ENCODE results near the gene WDHD1.
"Not testable (repeated sequence)": the region's sequence is repeated elsewhere in the genome, so short reads cannot be mapped to it uniquely, and the experiment has no call there.

Gene WDHD1

DNA sequence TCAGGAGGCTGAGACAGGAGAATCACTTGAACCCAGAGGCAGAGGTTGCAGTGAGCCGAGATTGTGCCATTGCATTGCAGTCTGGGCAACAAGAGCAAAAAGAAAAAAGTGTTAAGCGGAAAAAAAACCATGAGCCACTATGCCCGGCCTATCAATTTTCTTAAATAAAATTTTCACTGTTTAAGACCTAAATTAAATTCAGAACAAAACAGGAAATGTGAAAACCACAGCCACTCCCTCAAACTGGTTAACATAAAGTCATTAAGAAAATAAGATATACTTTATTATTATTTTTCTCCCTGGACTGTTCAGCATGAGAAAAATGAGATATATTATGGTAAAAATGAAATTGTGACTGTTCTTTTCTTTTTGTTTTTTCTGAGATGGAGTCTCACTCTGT lies 79.7 kb downstream of the WDHD1 start:
- DNase-seq, result no peak

DNA sequence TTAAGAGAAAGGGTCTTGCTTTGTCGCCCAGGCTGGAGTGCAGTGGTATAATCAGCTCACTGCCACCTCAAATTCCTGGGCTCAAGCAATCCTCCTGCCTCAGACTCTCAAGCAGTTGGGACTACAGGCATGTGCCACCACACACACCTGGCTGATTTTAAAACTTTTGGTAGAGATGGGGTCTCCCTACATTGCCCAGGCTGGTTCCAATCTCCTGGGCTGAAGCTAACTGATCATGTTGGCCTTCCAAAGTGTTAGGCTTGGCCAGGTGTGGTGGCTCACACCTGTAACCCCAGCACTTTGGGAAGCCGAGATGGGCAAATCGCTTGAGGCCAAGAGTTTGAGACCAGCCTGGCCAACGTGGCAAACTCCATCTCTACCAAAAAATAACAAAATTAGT lies 80.4 kb downstream of the WDHD1 start:
- DNase-seq, result no peak

DNA sequence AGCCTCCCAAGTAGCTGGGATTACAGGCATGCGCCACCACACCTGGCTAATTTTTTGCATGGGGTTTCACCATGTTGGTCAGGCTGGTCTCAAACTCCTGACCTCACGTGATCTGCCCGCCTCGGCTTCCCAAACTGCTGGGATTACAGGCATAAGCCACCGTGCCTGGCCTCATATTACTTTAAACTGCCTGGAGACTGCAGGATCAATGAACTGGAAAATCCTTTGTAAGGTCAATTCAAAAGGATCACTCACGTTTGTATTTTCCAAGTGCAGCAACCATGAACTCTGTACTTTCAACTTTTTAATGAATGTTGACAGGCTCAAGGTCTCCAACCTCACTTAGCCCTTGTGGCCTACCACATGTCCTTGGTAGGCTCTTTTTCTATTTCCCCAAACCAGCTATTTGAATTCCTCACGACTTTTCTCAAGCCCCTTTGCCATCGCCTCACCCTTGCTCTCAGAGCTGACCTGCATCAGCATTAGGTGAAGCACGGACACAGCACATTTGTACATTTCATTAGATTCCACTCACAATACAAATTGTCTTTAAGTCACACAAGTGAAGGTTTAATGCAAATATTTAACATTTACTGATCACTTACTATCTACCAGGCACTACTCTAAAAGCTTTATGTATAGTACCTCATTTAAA lies 82.0 kb downstream of the WDHD1 start:
- DNase-seq, result no peak

DNA sequence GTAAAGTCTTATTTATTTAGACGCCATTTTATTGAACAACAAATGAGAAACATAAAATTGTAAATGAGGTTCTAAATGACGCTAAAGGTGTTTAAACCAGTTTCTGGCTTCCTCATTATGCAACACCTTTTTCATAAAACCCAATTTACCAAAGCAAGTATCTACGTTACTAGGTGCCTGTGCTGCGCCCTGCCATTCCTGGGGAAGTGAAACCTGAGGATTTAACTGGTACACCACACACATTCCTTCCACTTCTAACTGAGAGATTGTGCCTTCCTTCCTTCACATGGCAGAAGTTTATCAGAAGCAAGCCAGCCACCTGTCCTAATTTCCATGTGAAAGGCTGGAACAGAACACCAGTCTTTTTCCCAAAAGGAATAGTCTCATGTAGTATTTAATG lies 84.0 kb downstream of the WDHD1 start:
- no peak for DNase-seq

DNA sequence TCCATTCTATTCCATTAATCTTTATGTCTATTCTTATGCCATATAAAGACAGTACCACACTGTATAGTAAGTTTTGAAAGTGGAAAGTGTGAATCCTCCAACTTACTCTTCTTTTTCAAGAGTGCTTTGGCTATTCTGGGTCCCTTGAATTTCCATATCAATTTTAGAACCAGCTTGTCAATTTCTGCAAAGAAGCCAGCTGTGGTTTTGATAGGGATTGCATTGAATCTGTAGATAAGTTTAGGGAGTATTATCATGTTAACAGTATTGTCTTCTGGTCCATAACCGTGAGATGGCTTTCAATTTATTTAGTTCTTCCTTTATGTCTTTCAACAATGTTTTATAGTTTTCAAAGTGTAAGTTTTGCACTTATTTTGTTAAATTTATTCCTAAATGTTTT lies 90.1 kb downstream of the WDHD1 start:
- no peak for DNase-seq

DNA sequence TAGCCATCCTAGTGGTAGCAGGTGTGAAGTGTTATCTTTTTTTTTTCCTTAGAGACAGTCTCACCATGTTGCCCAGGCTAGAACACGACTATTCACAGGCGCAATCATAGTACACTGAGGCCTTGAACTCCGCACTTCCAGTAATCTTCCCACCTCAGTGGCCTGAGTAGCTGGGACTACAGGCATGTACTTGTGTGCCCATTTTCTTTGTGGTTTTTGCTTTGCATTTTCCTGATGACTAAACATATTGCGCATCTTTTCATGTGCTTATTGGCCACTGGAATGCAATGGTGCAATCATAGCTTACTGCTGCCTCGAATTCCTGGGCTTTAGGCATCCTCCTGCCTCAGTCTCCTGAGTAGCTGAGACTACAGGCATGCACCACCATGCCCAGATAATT lies 90.9 kb downstream of the WDHD1 start:
- DNase-seq, result no peak

DNA sequence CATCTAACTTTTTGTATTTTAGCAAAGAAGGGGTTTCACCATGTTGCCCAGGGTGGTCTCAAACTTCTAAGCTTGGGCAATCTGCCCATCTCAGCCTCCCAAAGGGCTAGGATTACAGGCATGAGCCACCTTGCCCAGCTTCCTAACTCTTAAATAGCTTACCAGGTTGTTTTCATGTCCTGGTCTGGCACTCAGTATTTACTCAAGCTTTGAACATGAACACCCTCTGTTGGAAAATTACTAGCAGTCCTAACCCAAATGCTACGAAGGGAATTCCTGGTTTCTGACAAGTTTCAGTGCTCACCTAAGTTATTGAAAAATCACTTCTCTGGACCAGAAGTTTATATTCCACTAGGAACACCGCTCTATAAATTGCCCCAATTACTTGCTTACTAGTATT lies 91.8 kb downstream of the WDHD1 start:
- DNase-seq, result no peak

DNA sequence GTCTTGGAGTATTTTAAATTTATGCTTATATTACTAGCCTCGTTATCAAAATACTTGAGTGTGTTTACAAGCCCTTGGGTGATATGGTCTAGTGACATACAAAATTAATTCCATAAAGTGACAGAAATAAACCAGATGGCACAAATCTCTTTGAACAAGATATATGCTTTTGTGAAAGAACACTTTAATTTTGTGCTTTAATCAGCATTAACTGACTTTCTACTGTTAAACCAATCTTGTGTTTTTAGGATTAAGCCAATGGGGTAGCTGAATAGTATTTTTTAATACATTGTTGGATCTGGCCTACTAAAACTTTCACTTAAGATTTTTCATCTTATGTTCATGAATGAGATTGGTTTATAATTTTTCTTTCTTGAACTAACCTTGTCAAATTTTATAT lies 93.9 kb downstream of the WDHD1 start:
- no peak for DNase-seq

DNA sequence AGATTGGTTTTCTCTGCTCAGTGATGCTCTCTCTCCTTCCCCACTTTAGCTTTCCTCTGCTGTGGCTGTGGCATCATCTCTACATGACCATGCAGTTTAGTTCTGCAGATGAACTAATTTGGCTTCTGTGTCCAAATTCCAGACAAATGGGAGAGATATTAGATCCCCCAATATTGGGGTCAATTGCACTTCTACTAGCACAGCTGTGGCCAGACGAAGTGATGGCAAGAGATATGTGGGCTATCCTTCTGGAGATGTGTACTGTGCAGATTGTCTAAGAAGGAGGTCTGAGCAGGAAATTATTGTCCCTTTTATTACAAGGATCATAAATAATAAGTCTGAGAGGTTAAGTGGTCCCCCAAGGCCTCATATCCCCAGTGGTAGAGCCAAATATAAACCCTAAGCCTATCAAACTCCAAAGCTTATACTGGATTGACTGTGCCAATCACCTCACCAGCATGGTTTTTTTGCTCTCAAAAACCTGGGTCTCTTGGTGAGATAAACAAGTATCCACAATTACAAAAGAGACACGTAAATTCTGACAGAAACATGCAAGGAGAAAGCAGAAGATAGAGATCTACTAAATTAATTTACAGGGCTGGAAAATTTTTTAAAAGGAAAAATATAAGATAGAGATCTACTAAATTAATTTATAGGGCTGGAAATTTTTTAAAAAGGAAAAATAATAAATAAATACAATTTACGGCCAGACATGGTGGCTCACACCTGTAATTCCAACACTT lies 95.1 kb downstream of the WDHD1 start:
- no peak for DNase-seq

DNA sequence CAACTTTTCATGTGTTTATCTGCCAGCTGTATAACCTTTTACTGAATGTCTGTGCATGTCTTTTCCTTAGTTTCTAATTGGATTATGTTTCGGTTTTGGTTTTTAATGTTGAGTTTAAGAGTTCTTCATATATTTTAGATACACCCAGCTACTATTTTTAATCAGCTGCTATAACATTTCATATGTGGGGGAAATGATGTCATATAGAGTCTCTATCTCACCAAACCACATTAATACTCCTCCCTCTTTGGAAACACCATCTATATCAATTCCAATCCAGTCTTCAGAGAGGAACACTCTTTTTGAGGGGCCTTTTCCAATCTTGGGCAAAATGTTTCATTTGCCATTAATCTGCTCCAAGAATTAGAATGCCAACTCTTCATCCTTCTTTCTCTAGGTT lies 95.8 kb downstream of the WDHD1 start:
- no peak for DNase-seq

DNA sequence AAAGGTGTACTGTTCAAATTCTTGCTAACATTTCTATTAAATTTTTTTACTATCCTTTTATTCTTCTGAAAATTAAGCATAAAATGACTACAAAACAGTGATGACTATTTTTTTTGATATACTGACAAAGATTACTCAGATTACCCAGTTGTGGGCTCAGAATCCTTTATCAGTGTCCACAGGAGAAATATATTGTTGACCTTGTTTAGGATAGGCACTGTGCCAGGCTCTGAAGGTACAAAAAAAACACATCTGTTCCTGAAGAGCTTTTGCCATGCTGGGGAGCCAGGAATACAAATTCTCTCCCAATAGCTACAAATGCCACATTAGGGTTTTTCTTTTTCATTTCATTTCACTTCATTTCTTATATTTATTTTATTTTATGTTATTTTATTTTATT lies 97.3 kb downstream of the WDHD1 start:
- DNase-seq, result no peak

DNA sequence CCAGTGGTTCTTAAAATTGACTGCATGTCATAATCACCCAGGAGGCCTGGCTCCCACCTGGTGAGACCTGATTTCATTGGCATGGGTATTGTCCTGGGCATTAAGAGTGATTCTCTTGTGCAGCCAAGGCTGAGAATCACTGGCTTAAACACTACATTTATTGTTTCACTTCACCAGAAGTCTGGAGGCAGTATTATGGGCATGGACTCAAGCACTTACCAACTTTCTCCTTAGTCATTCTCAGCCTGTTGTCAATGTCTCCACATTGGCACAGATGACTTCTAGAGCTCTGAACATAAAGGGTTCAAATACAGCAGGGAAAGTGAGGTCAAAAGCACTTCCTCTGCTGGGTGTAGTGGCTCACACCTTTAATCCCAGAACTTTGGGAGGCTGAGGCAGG lies 98.7 kb downstream of the WDHD1 start:
- DNase-seq, result no peak

DNA sequence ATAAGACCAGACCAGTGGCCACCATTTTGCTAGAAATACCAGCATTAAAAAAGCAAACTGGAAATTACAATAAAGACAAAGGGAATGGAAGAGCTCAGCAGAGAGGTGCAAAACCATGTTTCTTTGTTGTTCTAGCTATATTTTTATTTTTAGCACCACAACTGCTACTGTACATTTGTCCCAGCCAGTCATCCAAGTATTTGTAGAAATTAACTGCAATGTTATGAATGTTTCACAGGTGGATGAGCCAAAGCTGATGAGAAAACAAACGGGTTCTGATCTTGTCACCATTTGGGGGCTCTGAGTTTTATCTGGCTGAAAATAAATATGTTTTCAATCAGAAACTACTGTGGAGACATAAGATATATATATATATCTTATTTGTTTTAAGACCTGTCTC lies 99.3 kb downstream of the WDHD1 start:
- no peak for DNase-seq

DNA sequence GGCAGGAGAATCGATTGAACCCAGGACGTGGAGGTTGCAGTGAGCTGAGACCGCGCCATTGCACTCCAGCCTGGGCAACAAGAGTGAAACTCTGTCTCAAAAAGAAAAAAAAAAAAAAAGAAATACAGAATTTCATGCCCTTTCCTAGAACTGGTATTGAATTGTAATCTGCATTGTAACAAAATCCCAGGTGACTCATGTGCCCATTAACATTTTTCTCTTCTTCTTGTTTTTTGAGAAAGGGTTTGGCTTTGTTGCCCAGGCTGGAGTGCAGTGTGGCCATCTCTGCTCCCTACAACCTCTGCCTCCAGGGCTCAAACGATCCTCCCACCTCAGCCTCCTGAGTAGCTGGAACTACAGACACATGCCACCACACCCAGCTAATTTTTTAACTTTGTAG lies 100.3 kb downstream of the WDHD1 start:
- not testable (repeated sequence) for DNase-seq

DNA sequence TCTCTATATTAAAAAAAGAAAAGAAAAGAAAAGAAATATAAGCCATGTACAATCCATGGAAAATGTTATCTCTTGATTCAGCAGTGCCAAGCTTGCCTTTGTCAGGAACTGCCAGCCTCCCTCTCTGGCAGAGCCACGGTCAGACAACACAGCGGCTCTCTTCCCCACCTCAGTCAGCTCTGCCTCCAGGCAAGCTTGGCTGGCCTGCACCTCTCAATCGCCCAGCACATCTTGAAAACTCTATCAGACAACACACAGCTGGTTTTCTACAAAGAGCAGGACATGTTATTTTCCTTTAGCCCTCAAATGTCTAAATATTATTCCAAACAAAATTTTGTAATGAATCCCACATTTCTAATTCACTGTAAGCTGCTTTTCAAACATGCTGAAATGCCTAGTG lies 104.3 kb downstream of the WDHD1 start:
- no peak for DNase-seq

DNA sequence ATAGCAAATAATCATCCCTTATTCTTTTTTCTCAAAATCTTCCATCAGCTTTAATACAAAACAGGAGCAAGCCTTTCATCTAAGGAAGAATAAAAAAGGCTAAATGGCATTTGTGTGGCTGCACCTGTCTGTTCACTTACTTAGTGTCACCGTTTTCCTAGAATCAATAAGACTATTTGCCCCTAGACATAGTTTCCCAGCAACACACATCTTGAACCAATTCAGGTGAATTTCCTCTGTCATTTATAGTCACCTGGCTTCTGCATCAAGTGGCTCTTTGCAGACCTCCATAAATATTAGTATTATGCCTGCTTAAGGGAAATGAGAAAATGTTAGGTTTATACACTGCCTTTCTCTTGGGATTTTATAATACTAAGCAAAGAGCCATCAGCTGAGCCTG lies 106.8 kb downstream of the WDHD1 start:
- DNase-seq, result no peak

DNA sequence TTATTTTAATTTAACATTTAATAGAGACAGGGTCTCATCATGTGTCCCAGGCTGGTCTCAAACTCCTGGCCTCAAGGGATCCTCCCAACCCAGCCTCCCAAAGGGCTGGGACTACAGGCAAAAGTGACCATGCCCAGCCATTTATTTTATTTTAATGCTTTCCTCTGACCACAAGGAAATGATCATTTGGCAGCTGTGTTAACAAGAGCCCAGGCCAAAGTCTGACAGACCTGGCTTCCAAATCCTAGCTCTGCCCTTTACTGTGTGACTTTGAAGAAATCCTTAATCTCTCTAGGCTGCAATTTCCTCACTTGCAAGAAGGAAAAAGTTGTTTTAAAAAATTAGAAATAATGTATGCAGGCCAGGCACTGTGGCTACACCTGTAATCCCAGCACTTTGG lies 107.6 kb downstream of the WDHD1 start:
- DNase-seq, result no peak

DNA sequence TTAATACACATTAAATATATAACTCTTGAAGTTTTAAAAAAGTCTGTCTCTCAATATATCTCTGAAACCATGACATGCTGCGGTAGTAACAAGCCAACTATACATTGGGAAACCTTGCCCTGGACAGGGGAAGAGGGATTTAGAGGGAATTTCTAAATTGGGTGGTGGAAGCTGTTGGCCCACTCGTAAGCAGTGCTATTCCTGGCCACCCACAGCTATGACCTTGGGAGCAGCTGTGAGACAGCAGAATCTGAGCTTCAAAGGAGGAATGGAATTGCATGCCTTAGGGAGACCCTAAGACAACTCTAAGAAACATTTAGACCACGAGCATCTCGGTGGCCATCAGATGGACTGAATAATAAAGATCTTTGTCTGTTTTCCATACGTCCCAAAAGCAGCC lies 108.5 kb downstream of the WDHD1 start:
- DNase-seq, result no peak

DNA sequence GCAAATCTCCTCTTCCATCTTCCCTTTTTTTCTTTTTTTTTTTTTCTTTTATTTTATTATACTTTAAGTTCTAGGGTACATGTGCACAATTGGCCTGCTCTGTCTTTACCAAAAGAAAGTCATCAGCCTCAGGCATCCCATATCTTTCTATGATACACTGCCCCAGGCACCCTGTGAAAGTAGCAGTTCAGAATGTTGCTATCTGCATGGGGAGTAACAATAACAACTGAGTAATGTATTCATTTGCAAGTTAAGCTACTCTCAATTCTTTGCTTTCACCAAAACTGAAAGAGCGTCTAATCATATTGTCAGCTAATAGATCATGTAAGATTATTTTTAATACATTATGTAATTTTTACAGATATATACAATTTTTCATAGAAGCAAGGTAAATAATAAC lies 110.8 kb downstream of the WDHD1 start:
- no peak for DNase-seq

DNA sequence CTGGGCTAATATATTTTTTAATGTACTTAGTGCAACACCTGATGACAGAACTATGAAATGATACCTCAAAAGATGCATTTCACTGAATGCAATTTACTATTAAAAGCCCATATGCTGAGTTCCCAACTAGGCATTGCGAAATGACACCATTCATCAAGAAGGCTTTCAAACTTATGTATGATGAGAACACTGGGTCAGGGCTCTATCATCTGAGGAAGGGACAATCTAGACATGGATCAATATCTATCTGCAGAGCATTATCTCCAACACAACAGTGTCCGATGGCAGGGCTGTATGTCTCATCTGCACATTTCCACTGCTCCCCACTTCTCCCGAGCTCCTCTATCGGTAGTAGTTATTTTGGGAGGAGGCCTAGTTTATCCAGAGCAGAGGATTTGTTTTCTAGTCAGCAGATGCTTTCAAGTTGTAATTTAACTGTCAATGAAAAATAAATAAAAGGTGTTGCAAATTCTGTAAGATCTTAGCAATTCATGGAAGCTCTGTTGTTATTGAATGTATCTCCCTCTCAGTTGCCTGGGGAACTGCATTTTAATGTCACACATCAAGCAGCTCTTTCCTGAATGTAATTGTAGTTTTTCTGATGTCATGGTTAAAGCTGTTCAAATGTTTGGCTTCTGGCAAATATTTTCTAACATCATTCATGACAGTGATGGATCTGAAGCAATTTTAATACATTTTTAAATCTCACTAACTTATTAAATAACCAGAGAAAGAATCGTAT lies 116.9 kb downstream of the WDHD1 start:
- DNase-seq, result no peak

DNA sequence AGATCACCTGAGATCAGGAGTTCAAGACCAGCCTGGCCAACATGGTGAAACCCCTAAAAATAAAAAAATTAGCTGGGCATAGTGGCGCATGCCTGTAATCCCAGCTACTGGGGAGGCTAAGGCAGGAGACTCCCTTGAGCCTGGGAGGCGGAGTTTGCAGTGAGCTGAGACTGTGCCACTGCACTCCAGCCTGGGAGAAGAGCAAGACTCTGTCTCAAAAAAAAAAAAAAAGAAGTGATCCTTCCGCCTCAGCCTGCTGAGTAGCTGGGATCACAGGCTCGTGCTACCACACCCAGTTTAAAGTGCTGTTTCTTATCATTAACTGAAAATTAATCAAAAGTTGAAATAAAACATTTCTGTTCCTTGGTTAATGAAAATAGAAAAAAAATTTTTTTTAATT lies 117.9 kb downstream of the WDHD1 start:
- not testable (repeated sequence) for DNase-seq

DNA sequence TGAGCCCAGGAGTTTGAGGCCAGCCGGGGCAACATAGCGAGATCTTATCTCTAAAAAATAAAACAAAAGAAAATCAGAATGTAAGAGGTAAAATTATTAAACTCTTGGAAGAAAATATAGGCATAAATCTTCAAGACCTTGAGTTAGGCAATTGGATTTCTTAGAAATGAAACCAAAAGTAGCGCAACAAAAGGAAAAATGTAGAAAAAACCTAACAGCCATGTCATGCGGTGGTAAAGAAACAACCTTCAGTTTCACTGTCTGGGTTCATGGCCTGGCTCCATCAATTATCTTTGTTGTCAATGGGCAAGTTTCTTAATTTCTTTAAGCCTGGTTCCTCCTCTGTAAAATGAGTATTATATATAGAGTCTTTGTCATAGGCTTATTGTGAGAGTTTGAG lies 118.7 kb downstream of the WDHD1 start:
- DNase-seq, result no peak

DNA sequence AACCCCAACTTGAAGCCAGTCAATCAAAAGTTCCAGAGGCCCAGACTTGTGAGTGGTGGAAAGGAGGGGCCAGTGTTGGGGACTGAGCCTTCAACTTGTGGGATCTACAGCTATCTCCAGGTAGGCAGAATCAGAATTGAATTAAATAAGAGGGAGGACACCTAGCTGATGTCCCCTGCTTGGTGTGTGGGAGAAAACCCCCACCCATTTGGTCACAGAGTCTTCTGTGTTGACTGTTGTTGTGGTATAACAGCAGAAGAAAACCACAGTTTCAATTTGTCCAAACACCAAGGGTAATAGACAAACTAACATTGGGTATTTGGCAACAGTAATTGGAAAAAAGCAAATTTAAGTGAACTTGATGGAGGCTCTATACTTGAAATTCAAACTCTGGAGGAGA lies 120.8 kb downstream of the WDHD1 start:
- DNase-seq, result no peak

All from stimulated activated CD4-positive, alpha-beta T cell treated with anti-CD3 and anti-CD28 coated beads, Interleukin-4, amount 100 ng/mL, for 4 hours (primary cell).